H1 (cell line): Measurements from ENCODE around the gene RIN3. TPM values are rescaled to one million over a fixed set of nuclear protein-coding genes. Genes with fewer than 3 reads are reported as not detected.

ENCODE experiments used
- CTCF ChIP-seq, 3 experiments: IDR thresholded peaks; 1 replicate in 2 of 3; 2 replicates in 1 of 3; pipeline versions ENCODE4 v1.5.1 to v1.6.1; 2011; ENCODE audit warnings: low read length in 3 of 3, mild to moderate bottlenecking in 3 of 3, inconsistent platforms in 2 of 3, low read depth in 1 of 3, moderate library complexity in 1 of 3; ENCODE audit not compliant: insufficient read depth in 1 of 3; ENCODE audit errors: control extremely low read depth in 1 of 3
- JUND ChIP-seq: IDR thresholded peaks from 2 replicates; pipeline ENCODE4 v1.6.1; 2011; ENCODE audit warnings: mild to moderate bottlenecking, improper control_type of control experiment, low read length
- polyA plus RNA-seq, 7 experiments: library from polyadenylated mRNA; depleted of rRNA in 3 of 7; stranded (reverse) in 5 of 7; unstranded in 2 of 7; fragments of >200 nt in 5 of 7; fragments of 200-250 nt in 2 of 7; gene quantifications; 1 replicate in 5 of 7; 2 replicates in 1 of 7; 4 replicates in 1 of 7; pipeline versions ENCODE4 v1.2.1 to v1.2.3, GENCODE V29; 2011 to 2013; ENCODE audit warnings: missing spikeins in 2 of 7, mixed read lengths in 2 of 7
- total RNA-seq: library from RNA; stranded (reverse); fragmentation: NEBNext Ultra II Directional; extraction: Animal tissue kit (Norgen Biotek cat#: 25700); gene quantifications from 2 replicates; pipeline ENCODE4 v1.2.1, GENCODE V29; 2021

The RIN3 gene
- total and polyA plus RNA-seq, 2 of the 8 experiments (the other 6 are each of a cell fraction or from before 2014, with no cell fraction given) = 0.59 to 1.5 TPM

GRCh38 chr14:92710001-92710341 is 196.4 kb downstream of the RIN3 start (continued):
- TF ChIP-seq CTCF (IDR thresholded peaks at IDR 0.05; ENCODE audit: control extremely low read depth in 1 of 3, insufficient read depth in 1 of 3, low read depth in 1 of 3, low read length in 3 of 3) (no peak), JUND (no peak)
- TF ChIP-seq, all 59 proteins: peak for 0
